Amniotic epithelial cell (primary cell): ENCODE data around the gene DLG1.
"Not testable (repeated sequence)": the region's sequence is repeated elsewhere in the genome, so short reads cannot be mapped to it uniquely, and the experiment has no call there.

Experiments
- DNase-seq: peaks from one replicate; pipeline ENCODE4 v3.0.0-alpha.2; 2010; ENCODE audit warnings: low read depth

DLG1 gene

DNA sequence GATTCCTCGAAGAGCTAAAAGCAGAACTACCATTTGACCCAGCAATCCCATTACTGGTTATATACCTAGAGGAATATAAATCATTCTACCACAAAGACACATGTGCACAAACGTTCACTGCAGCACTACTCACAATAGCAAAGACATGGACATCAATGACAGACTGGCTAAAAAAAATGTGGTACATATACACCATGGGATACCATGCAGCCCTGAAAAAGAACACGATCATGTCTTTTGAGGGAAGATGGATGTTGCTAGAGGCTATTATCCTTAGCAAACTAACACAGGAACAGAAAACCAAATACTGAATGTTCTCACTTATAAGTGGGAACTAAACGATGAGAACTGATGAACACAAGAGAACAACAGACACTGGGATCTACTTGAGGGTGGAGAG lies 86.7 kb downstream of the DLG1 start:
- not testable (repeated sequence) for DNase-seq

DNA sequence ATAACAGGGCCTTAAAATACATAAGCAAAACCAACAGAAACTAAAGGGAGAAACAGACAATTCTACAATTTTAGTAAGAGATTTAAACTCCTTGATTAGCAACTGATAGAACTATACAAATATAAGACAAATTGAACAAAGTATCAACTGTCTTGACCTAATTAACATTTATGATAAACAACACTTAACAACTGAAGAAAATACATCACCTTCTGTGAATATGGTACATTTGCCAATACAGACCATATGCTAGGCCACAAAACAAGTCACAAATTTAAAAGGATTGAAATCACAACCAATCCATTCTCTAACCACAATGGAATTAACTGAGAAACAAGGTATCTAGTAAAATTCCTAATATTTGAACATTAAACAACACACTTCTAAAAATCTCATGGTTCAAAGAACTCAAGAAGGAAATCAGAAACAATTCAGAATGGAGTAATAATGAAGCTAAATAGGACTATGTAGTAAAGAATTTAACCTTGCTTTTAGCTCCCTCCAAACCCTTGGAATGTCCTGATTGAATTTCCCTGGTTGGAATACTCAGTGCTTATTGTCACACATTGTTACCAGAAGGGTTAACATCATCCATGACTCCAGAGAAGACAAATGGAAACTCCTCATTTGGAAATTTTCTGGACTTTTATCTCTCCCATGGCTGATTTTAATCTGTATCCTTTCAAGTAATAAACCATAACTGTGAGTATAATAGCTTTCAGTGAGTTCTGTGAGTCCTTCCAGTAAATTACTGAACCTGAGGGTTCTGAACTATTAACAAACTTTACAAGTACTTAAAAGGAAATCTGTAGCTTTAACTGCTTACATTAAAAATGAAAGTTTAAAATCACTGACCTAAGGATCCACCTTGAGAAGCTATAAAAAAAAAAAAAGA lies 88.8 kb downstream of the DLG1 start:
- DNase-seq, result no peak

DNA sequence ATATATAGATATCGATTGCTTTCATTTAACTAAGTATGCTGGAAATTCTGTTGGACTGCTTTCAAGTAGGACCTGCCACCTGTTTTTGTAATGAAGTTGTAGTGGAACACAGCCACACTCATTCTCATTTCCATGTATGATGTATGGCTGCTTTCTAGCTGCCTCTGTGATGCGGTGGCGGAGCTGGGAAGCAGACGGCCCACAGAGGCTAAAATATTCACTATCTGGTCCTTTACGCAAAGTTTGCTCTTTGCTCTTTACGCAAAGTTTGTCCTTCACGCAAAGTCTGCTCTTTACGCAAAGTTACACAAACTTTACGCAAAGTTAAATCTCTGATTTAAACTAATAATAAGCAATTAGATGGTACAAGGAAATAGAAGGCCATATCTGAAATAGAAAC lies 91.5 kb downstream of the DLG1 start:
- no peak for DNase-seq

DNA sequence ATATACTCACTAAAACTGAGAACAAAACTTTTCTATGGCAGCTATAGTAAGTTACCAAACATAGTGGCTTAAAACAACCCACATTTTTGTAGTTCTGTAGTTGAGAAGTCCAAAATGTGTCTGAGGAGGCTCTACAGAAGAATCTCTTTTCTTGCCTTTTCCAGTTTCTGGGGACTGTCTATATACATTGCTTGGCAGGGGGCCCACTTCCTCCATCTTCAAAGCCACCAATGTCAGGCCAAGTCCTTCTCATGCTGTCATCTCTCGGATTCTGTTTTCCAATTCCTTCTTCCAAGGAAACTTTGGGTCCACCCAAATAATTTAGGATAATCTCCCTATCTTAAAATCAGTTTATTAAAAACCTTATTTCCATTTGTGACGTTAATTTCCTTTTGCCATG lies 92.7 kb downstream of the DLG1 start:
- no peak for DNase-seq

DNA sequence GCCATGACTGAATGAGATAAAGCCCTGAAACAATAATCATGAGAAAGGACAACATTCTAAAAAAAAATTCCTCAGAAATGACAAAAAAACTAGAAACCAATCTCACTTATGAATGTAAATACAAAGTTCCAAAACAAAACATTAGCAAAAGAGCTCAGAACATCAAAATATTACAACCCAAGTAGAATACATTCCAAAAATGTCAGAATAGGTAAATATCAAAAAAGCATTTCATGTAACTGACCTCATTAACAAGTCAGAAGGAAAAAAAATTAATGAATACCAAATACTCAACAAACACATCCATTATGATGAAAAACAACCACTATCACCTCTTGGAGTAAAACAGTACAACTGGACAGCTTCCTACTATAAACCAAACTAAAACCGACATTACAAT lies 93.1 kb downstream of the DLG1 start:
- DNase-seq, result no peak

DNA sequence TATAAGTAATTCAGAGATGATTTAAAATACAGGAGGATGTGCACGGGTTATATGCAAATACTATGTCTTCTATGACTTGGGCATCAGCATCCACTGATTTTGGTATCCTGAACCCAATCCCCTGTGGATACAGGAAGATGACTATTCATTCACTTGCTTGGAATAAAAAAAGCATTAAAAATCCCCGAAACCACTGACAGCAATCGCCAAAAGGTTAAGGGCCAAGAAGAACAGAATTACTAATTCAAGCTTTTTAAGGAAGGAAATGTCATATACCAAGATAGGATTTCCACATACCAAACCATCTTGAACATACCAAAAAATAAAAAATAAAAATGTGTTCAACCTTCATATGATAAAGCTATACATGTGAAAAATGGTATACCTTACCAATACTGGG lies 93.7 kb downstream of the DLG1 start:
- DNase-seq, result no peak

DNA sequence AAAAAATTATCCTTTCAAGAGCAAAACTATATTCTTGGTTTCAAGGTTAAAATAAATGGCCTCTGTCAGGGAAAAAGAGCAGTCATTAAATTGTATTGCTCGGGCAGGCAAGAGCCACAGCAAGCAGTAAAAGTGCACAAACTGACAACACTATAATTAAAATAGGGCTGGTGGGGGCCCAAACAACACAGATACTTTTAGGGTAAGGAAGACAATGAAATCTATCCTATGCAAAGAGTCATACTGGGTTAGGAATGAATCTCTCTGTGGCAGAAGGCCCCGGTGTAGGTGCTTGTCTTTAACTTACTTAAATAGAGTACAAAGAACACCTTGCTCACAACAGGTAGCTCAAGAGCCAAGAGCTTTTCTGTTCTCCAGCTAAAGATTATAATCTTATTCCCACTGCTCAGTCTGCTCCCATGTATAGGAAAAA lies 94.7 kb downstream of the DLG1 start:
- DNase-seq, result no peak

DNA sequence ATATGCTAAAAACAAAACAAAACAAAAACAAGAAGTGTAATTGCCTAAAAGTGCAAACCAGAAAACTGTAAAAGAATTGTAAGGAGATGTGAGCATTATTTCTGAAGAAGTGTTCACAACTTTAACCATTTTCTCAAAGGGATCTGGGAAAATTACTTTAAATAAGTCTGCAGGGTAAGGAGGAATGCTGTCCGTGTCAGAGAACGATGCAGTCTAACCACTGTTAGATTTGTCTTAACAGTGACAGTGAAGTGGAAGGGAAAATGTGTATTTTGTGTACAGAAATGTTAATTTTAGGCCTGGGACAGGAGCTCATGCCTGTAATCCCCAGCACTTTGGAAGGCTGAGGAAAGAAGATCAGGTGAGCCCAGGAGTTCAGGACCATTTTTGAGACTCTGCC lies 95.7 kb downstream of the DLG1 start:
- DNase-seq, result no peak

DNA sequence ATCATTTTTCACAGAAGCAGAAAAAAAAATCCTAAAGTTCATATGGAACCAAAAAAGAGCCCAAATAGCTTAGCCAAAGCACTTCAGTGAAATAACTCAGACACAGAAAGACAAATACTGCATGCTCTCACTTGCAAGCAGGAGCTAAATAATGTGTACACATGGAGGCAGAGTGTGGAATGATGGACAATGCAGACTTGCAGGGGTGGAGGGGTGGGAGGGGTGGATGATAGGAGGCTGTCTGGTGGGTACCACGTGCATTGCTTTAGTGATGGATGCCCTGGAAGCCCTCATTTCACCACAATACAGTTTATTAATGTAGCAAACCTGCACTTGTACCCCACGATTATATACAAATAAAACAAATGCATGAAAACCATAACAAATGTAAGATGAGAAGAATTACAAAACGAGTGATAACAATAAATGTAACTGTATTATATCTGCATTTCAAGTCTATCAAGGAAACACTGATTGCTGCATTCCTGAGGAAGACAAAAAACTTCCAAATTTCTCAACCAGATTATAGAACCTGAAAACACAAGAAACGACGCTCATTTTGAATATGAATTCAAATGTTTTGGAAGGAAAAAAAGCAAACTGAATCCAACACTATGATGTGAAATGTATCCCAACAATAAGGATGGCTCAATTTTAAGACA lies 96.5 kb downstream of the DLG1 start:
- DNase-seq, result no peak

DNA sequence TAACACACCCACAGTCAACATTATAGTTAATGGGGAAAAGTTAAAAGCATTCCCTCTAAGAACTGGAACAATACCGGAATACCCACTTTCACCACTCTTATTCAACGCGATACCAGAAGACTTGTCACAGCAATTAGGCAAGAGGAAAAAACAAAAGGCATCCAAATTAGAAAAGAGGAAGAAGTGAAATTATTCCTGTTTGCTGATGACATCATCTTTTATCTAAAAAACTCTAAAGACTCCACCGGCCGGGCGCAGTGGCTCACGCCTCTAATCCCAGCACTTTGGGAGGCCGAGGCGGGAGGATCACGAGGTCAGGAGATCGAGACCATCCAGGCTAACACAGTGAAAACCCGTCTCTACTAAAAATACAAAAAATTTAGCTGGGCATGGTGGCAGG lies 97.6 kb downstream of the DLG1 start:
- DNase-seq, result not testable (repeated sequence)

DNA sequence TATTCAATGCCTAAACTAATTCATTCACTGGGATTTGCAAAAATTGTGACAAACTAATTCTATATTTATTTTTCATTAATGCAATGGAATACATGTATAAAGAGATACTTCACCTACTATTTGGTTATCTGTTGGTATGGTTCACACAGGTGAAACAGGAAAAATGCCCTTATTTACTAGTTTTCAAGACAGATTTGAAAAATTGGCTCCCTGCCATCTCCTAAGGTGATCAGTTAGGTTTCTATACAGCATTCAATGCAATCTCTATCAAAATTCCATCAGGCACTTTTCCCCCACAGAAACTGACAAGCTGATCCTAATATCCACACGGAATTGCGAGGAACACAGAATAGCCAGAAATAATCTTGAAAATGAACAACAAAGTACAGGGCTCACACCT lies 101.1 kb downstream of the DLG1 start:
- DNase-seq, result no peak

DNA sequence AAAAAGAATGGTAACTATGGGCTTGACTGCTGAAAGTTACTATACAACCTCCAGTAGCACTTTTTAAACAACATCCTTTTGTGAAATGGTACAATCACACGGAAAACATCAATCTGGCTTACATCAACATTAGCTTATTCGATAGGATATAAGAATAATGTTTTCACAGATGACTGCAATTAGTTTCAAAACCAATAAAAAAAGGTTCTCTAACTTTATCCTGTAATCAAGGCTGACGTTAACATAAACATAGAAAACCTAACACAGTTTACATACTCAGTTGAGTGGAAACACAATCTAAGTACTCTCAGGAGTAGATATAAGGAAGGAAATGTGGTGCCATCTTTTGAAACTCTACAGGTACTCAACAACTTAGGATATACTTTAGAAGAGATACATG lies 102.2 kb downstream of the DLG1 start:
- DNase-seq, result no peak

DNA sequence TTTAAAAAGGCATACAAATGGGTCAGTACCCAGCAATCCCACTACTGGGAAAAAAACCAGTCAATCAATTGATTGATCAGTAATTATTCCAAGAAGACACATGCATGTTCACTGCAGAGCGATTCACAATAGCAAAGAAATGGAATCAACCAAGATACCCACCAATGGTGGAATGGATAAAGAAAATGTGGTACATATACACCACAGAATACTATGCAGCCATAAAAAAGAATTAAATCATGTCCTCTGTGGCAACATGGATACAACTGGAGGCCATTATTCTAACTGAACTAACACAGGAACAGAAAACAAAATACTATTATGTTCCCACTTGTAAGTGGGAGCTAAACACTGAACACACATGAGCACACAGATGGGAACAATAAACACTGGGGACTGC lies 103.1 kb downstream of the DLG1 start:
- no peak for DNase-seq

DNA sequence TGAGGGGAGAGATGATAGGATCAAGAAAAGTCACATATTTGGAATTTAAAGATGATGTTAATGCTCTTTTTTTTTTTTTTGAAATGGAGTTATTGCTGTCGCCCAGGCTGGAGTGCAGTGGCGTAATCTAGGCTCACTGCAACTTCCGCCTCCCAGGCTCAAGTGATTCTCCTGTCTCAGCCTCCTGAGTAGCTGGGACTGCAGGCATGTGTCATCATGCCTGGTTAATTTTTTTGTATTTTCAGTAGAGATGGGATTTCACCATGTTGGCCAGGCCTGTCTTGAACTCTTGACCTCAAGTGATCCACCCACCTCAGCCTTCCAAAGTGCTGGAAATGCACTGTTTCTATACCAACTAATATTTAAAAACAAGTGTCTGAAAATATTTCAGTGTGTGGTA lies 104.7 kb downstream of the DLG1 start:
- peak; percentile 36 for DNase-seq

DNA sequence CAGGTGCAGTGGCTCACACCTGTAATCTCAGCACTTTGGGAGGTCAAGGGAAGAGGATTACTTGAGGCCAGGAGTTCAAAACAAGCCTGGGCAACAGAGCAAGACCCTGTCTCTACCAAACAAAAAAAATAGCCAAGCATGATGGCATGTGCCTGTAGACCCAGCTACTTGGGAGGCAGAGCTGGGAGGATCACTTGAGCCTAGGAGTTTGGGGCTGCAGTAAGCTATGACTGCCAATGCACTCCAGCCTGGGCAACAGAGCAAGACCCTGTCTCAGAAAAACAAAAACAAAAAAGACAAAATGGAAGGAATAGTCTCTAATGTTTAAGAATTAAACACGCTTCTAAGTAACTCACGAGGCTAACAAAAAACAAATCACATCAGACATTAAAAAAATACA lies 106.5 kb downstream of the DLG1 start:
- DNase-seq, result no peak

DNA sequence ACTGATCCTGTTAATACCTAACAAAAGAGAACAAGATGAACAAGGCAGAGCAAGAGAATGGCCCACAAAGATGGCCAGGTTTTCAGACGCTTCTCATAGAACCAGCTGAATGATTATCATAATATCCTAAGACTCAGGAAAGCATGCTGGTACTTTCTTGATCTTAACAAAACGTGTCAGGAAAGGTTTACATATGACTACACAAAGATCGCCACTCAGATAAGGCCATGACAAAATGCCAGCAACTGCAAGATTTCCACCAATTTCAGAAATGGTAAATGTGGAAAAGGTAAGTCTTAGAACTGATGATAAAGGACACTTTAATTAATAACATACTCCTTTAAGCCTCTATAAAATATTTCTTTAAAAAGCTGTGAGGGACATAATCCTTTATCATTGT lies 108.8 kb downstream of the DLG1 start:
- no peak for DNase-seq

DNA sequence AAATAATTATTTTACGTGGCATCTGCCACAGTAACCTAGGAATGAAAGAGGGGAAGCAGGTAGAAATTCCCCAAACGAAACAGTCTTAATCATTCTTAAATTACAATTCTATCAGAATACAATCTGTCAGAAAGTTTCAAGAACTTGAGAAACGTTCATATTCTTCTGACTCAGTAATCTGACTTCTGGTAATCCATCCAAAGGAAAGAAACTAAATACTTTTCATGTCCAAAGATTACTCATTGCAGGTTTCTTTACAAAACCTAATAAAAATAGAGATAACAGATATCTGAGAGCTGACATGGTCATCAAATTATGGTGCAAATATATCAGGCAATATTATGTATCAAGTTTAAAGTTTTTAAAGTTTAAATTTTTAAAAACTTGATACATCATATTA lies 109.4 kb downstream of the DLG1 start:
- DNase-seq, result peak; percentile 24

DNA sequence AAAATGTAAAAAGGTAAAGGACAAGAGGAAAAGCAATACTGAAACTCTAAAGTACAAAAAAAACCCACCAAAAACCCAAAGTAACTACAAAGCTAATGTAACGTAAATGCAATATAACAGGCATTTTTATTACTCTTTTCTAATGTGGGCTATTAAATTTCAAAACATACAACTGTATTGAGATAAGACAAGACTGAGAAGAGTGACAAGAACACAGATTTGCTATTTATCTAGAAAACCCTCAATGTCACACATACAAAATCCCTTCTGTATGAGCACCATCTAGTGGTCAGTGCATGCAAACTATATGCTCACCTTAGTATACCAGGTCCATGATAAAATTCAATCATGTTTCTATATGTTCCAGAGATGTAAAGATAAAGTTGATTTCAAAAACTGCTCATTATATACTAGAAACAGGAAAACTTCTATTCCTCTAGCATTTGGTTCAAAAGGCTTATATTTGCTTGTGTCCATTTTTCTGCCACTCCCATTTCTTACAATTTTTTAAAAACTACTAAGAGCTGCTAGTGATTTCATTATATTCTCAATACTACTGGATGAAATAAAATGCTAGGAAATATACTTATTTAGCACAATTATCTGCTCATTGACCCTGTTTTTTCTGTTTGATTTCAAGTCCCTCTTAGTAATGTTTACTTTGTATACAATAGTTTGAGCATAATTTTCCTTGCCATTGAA lies 111.4 kb downstream of the DLG1 start:
- peak; percentile 67 for DNase-seq

DNA sequence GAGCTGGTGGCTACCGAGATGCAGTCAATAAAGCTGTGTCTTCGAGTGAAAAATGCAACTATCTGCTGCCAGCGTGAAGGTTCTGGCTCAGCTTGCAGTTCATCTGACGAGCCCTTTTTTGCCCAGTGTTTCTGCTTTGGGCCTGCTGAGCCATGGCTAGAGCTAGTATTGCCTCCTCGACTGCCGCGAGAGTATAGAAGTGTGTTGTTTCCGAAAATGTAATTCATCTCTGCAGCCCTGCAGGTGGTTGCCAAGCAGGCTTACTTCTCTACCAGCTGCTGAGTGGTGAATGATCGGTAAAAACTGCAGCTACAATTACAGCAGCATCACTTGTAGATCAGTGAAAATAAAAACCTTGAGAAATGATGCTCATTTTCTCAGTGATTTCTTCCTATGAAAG lies 114.8 kb downstream of the DLG1 start:
- DNase-seq, result no peak

DNA sequence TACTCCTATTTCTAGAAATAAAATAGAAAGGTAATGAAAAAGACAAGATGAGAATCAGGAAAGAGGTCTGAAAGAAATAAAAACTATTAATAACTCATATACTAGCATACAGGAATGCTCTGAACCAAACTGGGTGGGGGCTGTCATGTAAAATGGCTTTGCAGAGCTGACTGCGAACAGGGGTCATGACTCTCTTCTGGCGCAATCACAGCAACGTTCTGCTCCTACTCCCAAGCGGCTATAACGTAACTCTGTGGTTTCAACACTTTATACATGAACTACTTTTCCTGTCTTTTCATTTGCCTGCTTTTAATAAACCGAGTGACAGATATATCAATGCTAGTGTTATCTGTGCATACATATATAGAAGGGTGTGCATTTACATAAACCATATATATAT lies 116.7 kb downstream of the DLG1 start:
- DNase-seq, result peak; percentile 93

DNA sequence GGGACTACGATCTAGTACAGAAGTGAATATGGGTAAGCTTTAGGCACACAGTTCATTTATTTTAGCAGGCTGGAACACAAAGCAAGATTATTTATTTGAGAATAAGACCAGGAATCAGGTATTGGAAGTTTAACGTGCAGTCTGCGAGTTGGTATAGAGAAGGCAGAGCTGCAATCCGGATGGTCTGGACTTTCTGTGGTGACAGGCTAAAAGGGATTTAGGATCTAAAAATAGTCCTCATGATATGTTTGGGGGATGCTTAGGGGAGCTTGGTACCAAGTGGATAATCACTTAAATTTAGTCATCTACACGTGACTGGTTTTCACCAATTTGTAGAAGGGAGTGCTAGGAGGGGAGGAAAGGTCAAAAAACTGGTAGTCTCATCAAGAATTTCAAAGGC lies 119.4 kb downstream of the DLG1 start:
- no peak for DNase-seq

DNA sequence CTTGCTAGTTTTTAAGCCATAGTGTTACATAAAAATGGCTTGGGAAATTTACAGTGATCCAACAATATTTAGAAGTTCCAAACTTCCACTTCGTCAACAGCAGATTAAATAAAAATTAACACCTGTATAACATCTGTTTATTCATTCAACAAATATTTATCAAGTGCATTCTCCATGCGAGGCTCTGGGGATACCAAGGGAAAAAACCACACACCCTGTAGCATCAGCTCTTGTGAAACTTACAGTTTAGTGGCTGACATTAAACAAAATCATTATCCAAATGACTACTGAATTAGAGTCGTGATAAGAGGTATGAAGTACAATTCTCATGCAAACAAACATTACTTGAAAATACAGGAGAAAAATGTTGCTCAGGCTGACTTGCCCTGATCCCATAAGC lies 122.9 kb downstream of the DLG1 start:
- DNase-seq, result peak; percentile 29

DNA sequence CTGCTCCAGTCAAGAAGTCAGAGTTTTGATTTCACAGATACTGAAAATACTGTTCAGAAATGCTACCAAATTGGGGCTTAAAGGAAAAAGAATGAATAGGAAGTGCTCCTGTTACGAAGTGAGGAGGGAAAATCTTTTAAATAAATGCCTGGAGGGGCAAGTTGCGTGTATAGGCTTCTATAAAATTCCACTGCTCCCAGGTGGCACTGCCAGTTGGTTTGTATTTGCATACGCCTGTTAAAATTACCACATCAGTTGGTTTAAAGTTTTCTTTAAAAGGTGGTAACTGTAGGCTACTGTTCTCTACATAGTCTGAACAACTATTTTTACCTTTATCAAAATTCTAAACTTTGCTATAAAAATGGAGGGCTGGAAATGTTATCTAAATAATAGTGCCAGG lies 123.5 kb downstream of the DLG1 start:
- no peak for DNase-seq
